GM18867 (cell line): ENCODE data around the gene SPATA16.
"Not testable (repeated sequence)": the region's sequence is repeated elsewhere in the genome, so short reads cannot be mapped to it uniquely, and the experiment has no call there.

ENCODE experiments used
- ATAC-seq: cut with Tn5 transposase; IDR thresholded peaks from one replicate; pipeline ENCODE4 v1.9.1; 2021; ENCODE audit warnings: mild to moderate bottlenecking, moderate library complexity; ENCODE audit not compliant: unreplicated experiment

The SPATA16 gene

DNA sequence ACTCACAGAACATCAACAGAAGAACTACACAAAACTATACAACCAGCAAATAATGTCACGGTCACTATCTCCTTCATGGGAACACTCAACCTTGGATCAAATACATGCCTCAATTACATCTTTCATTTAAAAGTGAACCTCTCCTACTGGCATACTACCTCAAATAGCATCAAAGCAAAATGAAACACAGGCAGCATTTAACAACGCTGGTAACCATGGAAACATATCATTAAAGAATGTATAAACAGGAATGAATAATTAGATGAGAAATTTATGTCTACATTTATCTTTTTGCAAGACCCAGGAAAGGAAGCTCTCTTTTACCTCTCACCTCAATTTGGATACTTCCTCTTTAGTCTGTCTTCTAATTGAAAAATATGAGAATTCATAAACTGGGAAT, 172.4 kb downstream of the SPATA16 start:
- ATAC-seq = no peak

DNA sequence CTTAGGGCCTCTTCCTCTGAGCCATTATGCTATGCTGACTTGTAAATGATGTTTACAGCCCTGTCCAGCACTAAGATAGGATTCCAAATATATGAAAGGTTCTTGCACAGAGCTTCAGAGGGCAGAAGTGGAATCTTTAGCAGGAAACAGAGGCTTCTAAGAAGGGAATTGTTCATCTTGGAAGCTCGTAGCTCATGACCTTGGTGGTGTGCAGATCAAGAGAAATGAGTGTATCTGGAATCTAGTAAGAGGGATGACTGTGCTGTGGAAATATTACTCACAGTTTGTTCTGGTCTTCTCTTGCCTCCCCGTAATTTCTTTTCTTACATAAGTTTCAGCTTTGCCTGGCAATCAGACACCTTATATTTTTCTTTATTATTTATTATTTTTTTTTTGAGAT, 175.8 kb downstream of the SPATA16 start:
- no peak for ATAC-seq

DNA sequence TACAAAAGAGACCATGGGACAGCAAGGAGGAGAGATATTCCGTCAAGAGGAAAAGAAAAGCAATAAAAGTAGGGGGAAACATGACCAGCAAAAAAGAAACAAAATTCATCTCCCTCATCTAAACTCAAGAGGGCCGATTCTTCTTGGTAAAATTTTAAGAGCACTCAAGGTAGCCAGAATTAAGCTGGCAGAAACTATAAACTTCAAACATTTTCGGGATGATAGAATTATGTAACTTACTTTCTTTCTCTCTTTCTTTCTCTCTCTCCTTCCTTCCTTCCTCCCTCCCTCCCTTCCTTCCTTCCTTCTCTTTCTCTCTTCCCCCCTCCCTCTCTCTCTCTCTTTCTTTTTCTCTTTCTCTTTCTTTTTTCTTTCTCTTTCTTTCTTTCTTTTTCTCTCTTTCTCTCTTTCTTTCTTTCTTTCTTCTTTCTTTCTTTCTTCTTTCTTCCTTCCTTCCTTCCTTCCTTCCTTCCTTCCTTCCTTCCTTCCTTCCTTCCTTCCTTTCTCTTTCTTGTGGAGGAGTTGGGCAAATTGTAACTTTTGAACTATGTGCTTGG, 180.3 kb downstream of the SPATA16 start:
- ATAC-seq = not testable (repeated sequence)

DNA sequence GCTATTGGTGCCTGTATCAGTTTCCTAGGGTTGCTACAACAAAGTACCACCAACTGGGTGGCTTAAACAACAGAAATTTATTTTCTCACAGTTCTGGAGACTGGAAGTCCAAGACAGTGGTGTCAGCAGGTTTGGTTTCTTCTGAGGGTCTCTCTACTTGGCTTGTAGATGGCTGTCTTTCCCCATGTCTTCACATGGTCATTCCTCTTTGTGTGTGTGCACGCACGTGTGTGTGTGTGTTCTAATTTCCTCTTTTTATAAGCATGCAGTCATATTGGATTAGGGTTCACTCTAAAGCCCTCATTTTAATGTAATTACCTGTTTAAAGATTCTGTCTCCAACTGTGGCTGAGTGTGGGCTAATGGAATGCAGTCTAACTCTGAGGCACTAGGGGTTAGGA, 182.5 kb downstream of the SPATA16 start:
- no peak for ATAC-seq

DNA sequence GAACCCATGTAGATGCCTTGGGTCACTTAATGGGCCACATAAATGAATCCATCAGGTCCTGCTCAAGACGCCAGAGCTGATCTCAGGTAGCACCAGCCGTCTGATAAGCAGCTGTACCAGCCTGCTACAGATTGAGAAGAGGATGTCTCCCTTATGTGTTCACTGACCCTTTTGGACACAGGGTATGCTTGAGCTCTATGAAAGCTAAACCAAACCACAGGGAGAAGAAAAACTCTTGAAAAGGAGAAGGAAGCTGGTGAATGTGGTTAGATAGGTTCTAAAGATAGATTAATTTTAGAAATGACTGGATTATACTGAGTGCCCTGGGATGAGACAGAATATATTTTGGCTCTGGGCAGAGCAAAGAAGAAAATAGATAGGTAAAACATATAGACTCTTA, 187.5 kb downstream of the SPATA16 start:
- no peak for ATAC-seq

DNA sequence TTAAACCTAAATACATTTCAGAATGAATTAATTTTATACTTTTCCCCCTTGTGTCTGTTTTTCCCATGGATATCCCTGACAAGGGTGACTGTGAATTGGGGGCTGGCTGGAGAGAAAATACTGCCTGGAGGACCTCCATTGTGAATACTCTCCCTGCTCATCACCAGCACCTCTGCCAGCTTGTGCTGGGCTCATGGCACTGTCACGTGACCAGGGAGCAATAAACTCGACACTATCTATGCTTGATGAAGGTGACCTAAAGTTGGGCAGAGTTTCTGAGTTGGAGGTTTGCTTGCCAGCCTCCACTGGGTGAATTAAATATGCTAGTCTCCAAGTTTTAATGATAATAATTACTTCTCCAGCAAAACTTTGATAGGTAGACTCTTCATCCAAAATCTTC, 189.5 kb downstream of the SPATA16 start:
- no peak for ATAC-seq

DNA sequence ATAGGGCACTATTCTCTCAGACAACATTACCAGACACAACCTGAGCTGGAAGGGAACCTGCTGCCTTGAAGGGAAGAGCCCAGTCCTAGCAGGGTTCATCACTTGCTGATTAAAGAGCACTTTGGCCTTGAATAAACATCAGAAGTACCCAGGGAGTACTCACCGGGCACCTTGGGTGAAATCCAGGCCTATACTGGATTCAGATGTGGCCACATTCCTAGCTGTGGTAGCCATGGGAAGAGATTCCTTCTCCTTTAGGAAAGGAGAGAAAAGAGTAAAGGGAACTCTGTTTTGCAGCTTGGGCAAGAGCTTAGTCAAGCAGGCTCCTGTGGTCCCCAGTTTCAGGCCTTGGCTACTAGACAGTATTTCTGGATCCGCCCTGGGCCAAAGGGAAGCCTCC, 195.0 kb downstream of the SPATA16 start:
- ATAC-seq = no peak

DNA sequence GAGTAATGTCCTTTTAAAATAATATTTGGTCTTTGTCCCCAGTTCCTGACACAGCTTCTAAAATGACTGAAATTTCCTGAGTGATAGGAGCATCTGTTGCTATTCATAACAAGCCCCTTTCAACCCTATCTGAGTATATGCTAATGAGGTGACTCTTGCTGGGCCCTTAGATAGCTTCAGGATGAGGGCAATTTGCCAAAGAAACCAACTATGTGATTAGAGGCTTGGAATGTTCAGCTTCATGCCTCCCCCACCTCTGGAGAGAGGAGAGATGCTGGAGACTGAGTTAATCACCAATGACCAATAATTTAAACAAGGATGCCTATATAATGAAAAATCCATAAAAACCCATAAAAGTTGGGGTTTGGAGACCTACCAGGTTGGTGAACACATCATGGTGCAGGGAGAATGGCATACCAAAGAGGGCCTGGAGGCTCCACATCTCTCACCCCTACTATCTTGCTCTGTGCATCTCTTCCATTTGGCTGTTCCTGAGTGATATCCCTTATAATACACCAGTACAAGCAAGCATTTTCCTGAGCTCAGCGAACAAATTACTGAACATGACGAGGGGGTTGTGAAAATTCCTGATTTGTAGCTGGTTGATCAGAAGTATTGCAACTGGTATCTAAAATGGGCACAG, 201.3 kb downstream of the SPATA16 start:
- no peak for ATAC-seq

DNA sequence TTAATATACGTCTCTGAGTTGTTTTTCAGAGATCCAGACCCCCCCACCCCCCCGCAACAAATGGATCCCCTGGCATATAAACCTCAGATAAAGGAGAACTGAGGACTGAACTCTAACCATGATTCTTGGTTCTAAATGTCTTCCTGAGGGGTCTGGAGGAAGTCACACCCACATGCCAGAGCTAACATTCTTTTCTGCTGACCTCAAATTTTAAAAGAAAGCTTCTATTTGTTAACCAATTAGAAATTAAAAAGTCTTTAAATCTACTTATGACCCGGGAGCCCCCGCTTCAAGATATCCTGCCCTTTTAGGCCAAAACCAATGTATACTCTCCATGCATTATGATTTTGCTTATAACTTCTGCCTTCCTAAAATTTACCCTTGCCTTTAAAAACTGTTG, 202.2 kb downstream of the SPATA16 start:
- no peak for ATAC-seq

DNA sequence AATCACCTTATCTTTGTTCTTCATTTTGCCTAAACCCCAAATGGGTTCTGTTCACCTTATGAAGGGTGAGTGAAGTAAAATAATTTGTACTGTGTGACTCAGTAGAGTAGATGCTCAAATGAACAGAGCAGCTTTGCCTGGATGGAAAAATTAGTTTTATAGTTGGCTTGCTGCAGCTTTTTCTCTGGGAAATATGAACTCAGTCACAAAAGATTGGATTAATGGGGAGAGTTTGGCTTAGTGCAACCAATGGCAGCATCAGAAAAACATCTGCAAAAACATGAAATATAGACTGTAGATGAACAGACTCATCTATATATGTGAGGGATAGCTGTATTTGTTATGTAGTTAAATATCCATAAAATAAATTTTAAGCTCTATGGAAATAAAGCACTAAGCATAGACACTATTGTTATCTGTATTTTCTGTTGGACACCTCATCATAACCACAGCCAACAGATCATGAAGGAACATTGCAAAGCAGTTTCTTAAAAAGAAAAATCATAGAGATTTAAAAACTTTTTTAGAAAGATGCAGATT, 209.2 kb downstream of the SPATA16 start:
- no peak for ATAC-seq

DNA sequence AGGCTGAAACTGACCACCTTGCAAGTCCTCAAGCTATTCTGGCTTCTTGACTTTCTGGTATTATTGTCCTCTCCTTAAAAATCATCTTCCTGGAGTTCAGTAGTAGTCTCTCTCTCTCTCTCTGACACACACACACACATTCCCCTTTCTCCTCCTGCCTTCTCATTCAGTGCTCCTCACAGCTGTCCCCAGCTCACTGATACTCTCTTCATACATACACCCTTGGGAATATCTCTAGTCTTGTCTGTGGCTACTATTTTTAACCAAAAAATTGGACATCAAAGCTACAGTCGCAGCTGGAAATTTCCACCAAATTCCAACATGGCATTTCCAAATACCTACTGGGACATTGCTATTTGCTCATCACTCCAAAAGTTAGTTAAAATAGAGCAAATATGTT, 211.6 kb downstream of the SPATA16 start:
- no peak for ATAC-seq

DNA sequence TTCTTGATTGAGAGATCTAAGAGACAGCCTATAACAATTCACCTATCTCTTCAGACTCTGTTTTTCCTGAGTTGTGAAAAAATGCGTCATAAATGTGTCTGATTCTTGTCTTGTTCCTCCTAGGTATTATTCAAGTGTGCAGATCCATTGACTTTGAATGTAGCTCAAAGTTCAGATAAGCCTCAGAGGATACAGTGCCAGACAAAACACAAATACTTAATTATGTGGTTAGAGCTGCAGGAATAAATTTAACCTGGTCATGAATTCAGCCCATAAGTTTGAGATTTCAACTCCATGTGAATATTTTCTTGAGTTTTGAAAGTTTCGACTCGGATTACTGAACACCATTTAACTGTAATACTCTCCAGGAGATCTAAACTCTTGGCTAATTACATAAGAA, 216.5 kb downstream of the SPATA16 start:
- no peak for ATAC-seq

DNA sequence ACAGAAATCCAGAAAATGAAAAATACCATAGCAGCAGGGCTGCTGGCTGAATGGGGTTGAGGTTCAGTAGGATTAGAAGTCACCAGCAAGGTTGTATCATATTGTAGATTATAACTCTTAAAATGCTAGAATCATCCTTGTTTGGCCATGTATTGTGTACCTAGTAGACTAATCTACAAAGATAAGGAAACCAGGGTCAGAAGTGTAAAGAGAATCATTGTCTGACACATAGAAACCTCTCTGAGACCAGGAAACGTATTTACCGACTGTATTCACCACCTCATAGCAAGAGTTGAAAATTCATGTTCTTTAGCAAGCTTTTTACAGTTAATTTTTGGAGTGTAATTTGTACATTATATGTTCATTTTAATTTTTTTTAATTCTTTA, 221.7 kb downstream of the SPATA16 start:
- no peak for ATAC-seq

DNA sequence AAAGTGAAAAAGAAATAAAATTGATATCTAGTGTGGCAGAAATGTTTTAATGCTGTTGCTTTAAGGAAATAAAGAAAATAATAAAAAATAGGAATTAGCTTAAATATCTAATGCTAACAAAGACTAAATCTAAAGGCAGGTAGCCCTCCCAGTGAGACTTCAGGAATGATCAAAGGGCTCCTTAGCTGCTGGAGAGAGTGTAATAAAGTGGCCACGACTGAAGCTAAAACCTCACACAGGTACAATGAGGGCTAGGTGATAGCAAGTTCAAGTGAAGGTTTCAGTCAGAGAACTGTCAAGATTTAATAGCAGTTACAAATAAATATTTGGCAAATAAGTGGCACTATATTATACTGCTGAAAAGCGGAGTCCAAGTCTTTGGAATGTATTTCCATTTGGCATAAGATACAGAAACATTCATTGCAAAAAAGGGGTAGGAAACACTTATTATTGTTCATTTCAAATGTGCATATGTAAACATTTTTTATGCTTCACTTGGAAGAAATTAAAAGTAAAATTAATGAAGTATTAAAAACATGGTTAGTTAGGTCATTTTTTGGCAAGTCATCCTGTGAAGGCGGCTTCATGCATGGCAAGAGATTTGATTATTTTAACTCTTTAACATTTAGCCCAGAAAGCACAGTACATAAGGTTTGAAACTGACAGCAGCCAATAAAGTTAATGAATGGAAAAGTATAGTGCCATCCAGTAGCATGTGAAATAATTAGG, 222.3 kb downstream of the SPATA16 start:
- no peak for ATAC-seq

DNA sequence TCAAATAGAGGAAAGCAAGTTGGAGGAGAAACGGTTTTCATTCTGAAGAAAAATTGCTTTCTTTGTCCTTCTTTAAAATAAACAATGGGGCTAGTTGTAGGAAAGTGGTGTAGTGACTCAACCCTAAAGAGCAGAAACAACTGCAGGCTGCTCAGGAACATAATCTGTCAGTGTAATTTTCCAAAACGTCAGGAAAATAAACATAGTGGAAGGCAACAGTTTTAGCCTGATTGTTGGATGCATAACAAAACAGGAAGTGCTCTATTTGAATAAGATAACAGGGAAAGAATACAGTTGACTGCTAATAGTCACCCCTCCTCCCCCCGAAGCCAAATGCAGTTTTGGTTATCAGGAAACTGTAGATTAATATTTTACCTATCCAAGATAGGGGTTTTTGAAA, 222.9 kb downstream of the SPATA16 start:
- no peak for ATAC-seq

DNA sequence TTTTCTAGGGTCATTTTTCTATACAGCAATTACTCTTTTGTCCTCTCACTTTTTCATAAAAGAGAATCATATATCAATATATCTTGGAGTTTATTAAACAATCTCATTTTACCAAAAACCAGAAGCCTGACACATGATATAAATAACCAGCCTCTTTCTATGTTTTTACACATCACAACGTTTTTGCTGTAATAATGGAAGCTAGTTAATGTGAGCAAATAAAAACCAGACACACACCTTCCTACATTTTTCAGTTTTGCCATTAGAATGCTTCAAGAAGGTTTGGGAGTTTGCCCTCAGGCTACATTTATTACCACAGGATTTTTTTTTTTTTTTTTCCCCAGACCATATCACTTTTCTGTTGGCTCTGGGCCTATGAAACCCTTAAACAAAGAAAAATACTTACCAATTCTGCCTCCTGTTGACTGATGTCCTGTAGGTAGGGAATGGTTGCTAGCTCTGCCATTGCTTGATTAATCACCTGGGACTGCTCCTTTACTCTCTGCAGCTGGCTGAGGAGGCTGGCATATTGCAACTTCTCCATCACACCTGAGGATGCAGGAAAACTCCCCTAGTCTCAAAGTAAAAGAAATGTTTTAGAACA, 225.0 kb downstream of the SPATA16 start:
- ATAC-seq = no peak

DNA sequence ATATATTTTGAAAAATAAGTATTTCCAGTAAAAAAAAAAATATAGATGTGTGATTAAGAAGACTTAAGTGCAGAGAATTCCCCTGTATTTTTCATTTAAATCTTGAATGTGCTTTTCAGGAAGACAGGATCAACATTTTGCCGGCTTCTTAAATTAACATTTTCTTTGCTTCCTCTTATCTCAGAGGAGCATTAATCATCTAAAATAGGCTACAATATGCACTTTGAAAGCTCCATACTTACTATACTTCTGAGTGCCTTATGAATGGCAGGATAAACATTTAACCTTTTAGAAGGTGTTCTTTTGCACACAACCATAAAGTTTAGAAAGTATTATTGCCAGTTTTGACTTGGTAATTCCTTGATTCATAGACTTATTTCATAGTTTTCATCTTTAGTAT, 226.2 kb downstream of the SPATA16 start:
- ATAC-seq = no peak

DNA sequence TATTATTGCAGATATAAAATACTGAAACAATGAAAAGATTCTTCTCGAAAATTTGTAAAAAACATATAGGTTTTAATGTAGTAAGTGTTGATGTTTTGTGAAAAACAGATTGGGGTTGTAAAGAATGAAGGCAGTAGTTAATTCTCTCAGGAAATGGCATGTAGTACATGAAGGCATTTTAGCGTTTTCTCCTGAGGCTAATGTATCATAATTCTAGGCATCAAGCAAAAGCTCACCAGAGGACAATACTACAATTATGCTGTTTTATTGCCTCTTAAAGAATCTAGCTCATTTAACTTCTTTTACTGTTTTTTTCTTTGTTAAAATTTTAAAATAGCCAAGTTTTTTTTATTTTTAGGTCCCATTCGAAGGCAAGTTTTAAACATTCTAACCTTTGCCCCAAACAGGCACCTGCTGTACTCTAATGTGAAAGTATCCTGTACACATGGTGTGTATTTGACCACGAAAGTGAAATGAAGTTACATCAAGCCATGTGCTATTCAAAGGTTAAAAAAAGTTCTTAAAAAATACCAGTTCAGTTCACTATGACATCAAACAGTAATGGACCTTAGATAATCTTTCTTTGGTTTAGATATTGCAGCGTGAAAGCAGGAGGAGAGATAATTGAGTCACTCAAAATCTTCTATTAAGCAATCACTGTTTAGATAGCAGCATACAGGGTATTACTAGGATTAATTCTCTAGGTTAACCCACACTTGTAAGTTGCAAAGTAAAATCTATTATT, 227.0 kb downstream of the SPATA16 start:
- ATAC-seq = no peak

DNA sequence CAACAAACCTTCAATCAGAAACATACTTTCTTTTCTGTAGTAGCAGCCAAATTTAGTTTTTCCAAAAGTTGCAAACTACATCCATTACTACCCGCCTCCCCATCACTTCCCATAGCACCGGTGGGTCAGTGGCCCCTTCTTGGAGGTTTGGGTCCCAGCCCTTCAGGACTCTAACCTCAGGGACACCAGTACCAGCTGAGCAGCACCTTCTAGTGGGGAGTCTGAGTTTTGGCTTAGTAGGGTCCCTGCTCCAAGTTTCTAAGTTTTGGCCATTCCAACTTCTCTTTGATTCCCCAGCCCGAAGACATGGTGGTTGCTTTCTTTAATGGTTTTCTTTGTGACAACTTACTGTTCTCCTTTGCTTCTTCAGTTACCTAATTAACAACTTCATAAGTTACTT, 229.9 kb downstream of the SPATA16 start:
- ATAC-seq = no peak

DNA sequence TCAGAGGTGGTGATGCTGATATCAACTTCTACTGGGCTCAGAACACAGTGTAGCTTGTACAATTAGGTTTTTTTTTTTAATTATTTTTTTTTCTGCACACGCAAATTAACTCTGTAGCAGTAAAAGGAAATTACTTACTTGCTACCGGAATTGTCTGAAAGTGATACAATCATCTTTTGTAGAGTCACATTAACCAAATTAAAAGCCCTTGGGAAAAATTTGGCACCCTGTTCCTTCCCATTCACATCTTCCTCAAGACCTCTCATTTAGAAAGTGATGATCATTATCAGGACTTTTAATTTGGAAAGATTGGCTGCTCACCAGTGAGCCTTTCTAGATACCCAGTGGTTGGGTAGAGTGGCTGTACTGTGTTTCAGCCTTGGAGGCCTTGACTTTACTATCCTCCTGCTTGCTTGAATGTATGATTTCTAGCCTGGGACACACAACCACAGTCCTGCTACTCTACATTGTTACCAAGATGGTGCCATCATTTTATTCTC, 232.2 kb downstream of the SPATA16 start:
- ATAC-seq = no peak

DNA sequence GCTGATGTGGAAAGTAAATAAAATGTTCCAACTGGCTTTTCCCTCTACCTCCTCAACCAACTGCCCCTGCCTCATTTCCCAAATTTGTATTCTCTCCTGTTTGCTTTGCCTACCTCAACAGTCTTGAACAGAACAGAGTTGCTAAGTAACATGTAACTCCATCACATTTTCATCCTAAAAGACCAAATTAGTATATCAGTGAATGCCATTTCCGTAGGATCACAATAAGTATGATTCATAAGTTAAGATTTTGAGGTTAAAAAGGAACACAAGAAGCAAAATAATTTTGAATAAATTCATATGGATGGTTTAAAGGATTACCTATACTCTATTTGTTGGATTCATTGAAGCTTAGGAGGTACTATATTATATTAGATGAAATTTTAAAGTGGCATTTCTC, 235.6 kb downstream of the SPATA16 start:
- no peak for ATAC-seq
